DMS114 treated with DMSO at 0.1 percent for 48 hours (cell line): ENCODE results near the gene IL17RE.

Experiments used
- DNase-seq: peaks from one replicate; lab custom pipeline; 2025; ENCODE audit not compliant: unreplicated experiment; lab: John Stamatoyannopoulos, UW

Gene IL17RE

GRCh38 chr3:9903238-9903624 lies 583 bp downstream of the IL17RE start:
- no peak for DNase-seq

GRCh38 chr3:9903904-9904303 lies 1.3 kb downstream of the IL17RE start:
- no peak for DNase-seq

GRCh38 chr3:9906480-9906879 lies 3.8 kb downstream of the IL17RE start:
- no peak for DNase-seq

GRCh38 chr3:9908286-9908685 lies 5.6 kb downstream of the IL17RE start:
- no peak for DNase-seq

GRCh38 chr3:9909221-9910013 lies 6.8 kb downstream of the IL17RE start:
- DNase-seq: no peak

GRCh38 chr3:9911863-9912262 lies 9.2 kb downstream of the IL17RE start:
- no peak for DNase-seq

GRCh38 chr3:9912294-9912935 lies 9.8 kb downstream of the IL17RE start:
- DNase-seq: no peak

- DNase-seq: no peak
These were observed 11.0 kb downstream of the IL17RE start for GRCh38 chr3:9913601-9914000.

- no peak for DNase-seq
These were observed 11.4 kb downstream of the IL17RE start for GRCh38 chr3:9914011-9914410.

- DNase-seq: no peak
These were observed 12.1 kb downstream of the IL17RE start for GRCh38 chr3:9914559-9915253.

GRCh38 chr3:9915254-9916141 lies 12.8 kb downstream of the IL17RE start:
- DNase-seq: no peak

GRCh38 chr3:9916346-9916733 lies 13.7 kb downstream of the IL17RE start:
- DNase-seq: no peak

GRCh38 chr3:9916734-9917680 lies 14.4 kb downstream of the IL17RE start, which contains the start of gene IL17RC:
Gene IL17RC (plus strand): TSS chr3:9917098. CDS start chr3:9917316, 218 bp downstream.
- DNase-seq: peak; percentile 33

GRCh38 chr3:9917820-9918219 lies 15.2 kb downstream of the IL17RE start:
- DNase-seq: no peak

GRCh38 chr3:9918261-9919038 lies 15.8 kb downstream of the IL17RE start:
- no peak for DNase-seq

GRCh38 chr3:9928158-9928557 lies 25.5 kb downstream of the IL17RE start:
- no peak for DNase-seq

GRCh38 chr3:9930804-9931418 lies 28.3 kb downstream of the IL17RE start:
- no peak for DNase-seq

- DNase-seq: no peak
These were observed 29.8 kb downstream of the IL17RE start for GRCh38 chr3:9932535-9932842.
